Sigmoid colon (tissue), 4 donors: ENCODE measurements around the gene CDC37L1.

Experiments used
- CTCF ChIP-seq, 4 experiments: fragments of 450-650 bp in 3 of 4; fragments of 200-600 bp in 1 of 4; IDR thresholded peaks; one replicate each; pipeline ENCODE4 v1.5.1; 2016 to 2019; ENCODE audit warnings: antibody characterized with exemption in 4 of 4, mild to moderate bottlenecking in 3 of 4, moderate library complexity in 2 of 4
- POLR2A ChIP-seq, 2 donors: fragments of 450-650 bp; IDR thresholded peaks; one replicate each; pipeline ENCODE4 v1.6.1; 2016; ENCODE audit warnings: antibody characterized with exemption in 2 of 2, mild to moderate bottlenecking in 2 of 2, moderate library complexity in 2 of 2
- POLR2AphosphoS5 ChIP-seq, 4 donors: sonication (generic); formaldehyde crosslinking; IDR thresholded peaks; one replicate each; pipeline ENCODE4 v1.6.1; 2017; ENCODE audit warnings: antibody characterized with exemption in 4 of 4

- TF ChIP-seq CTCF (IDR thresholded peaks at IDR 0.05) (no peak), POLR2AphosphoS5 (IDR thresholded peaks at IDR 0.05) (no peak), POLR2A (IDR thresholded peaks at IDR 0.05) (no peak)
Observed at GRCh38 chr9:4661611-4662010, 17.8 kb upstream of the CDC37L1 start.
